Measurements from ENCODE around the gene CUL3. TPM values are rescaled to one million over a fixed set of nuclear protein-coding genes. Genes with fewer than 3 reads are reported as not detected.
"Not testable (repeated sequence)": the region's sequence is repeated elsewhere in the genome, so short reads cannot be mapped to it uniquely, and the experiment has no call there.

CUL3 gene
- total RNA-seq, 1 donor from 2014 or later: 99.4 TPM

GRCh38 chr2:224613543-224614286, 28.6 kb upstream of the CUL3 start:
- H3K4me3 Mint-ChIP-seq (ENCODE audit: unreplicated experiment): no peak overlapping the region
- H3K4me1 Mint-ChIP-seq (ENCODE audit: low read depth, unreplicated experiment): peaks cover 3% of the 10 kb centered on the region
- TF ChIP-seq CTCF (IDR thresholded peaks at IDR 0.05; ENCODE audit: partially characterized antibody, unreplicated experiment): no peak
- no peaks in the 10 kb centered on the region for H3K9me3 Mint-ChIP-seq (ENCODE audit: unreplicated experiment)
- no peak overlapping the region for H3K27ac Mint-ChIP-seq (ENCODE audit: unreplicated experiment)
- no peak for DNase-seq
- no peaks in the 10 kb centered on the region for H3K27me3 Mint-ChIP-seq (ENCODE audit: unreplicated experiment)
- no peaks in the 10 kb centered on the region for H3K36me3 Mint-ChIP-seq (ENCODE audit: unreplicated experiment)

- H3K4me1 Mint-ChIP-seq (ENCODE audit: low read depth, unreplicated experiment): peaks cover 3% of the 10 kb centered on the region
- no peaks in the 10 kb centered on the region for H3K9me3 Mint-ChIP-seq (ENCODE audit: unreplicated experiment)
- no peak overlapping the region for H3K27ac Mint-ChIP-seq (ENCODE audit: unreplicated experiment)
- H3K27me3 Mint-ChIP-seq (ENCODE audit: unreplicated experiment): no peaks in the 10 kb centered on the region
- no peak overlapping the region for H3K4me3 Mint-ChIP-seq (ENCODE audit: unreplicated experiment)
- no peak for TF ChIP-seq CTCF (IDR thresholded peaks at IDR 0.05; ENCODE audit: partially characterized antibody, unreplicated experiment)
- H3K36me3 Mint-ChIP-seq (ENCODE audit: unreplicated experiment): no peaks in the 10 kb centered on the region
- DNase-seq: no peak
Measured at GRCh38 chr2:224612578-224612977, 27.4 kb upstream of the CUL3 start.

- DNase-seq: no peak
- no peaks in the 10 kb centered on the region for H3K36me3 Mint-ChIP-seq (ENCODE audit: unreplicated experiment)
- no peak overlapping the region for H3K4me3 Mint-ChIP-seq (ENCODE audit: unreplicated experiment)
- H3K4me1 Mint-ChIP-seq (ENCODE audit: low read depth, unreplicated experiment): peaks cover 3% of the 10 kb centered on the region
- H3K27ac Mint-ChIP-seq (ENCODE audit: unreplicated experiment): no peak overlapping the region
- no peak for TF ChIP-seq CTCF (IDR thresholded peaks at IDR 0.05; ENCODE audit: partially characterized antibody, unreplicated experiment)
- no peaks in the 10 kb centered on the region for H3K9me3 Mint-ChIP-seq (ENCODE audit: unreplicated experiment)
- H3K27me3 Mint-ChIP-seq (ENCODE audit: unreplicated experiment): no peaks in the 10 kb centered on the region
Measured at GRCh38 chr2:224611938-224612337, 26.8 kb upstream of the CUL3 start.

GRCh38 chr2:224608104-224608503, 22.9 kb upstream of the CUL3 start:
- no peaks in the 10 kb centered on the region for H3K27me3 Mint-ChIP-seq (ENCODE audit: unreplicated experiment)
- H3K4me1 Mint-ChIP-seq (ENCODE audit: low read depth, unreplicated experiment): peaks cover 3% of the 10 kb centered on the region
- H3K27ac Mint-ChIP-seq (ENCODE audit: unreplicated experiment): no peak overlapping the region
- no peaks in the 10 kb centered on the region for H3K36me3 Mint-ChIP-seq (ENCODE audit: unreplicated experiment)
- TF ChIP-seq CTCF (IDR thresholded peaks at IDR 0.05; ENCODE audit: partially characterized antibody, unreplicated experiment): no peak
- no peak overlapping the region for H3K4me3 Mint-ChIP-seq (ENCODE audit: unreplicated experiment)
- peaks cover 5% of the 10 kb centered on the region for H3K9me3 Mint-ChIP-seq (ENCODE audit: unreplicated experiment)
- DNase-seq: no peak

- not testable (repeated sequence) for H3K27me3 Mint-ChIP-seq (ENCODE audit: unreplicated experiment); DNase-seq; H3K9me3 Mint-ChIP-seq (ENCODE audit: unreplicated experiment); H3K36me3 Mint-ChIP-seq (ENCODE audit: unreplicated experiment); H3K4me3 Mint-ChIP-seq (ENCODE audit: unreplicated experiment); H3K4me1 Mint-ChIP-seq (ENCODE audit: low read depth, unreplicated experiment); H3K27ac Mint-ChIP-seq (ENCODE audit: unreplicated experiment)
Measured at GRCh38 chr2:224603746-224604500, 18.8 kb upstream of the CUL3 start.

- H3K4me1 Mint-ChIP-seq (ENCODE audit: low read depth, unreplicated experiment); H3K27ac Mint-ChIP-seq (ENCODE audit: unreplicated experiment); H3K9me3 Mint-ChIP-seq (ENCODE audit: unreplicated experiment); H3K27me3 Mint-ChIP-seq (ENCODE audit: unreplicated experiment); H3K4me3 Mint-ChIP-seq (ENCODE audit: unreplicated experiment); DNase-seq; H3K36me3 Mint-ChIP-seq (ENCODE audit: unreplicated experiment): not testable (repeated sequence)
Measured at GRCh38 chr2:224602778-224603375, 17.7 kb upstream of the CUL3 start.
